Endothelial cell of umbilical vein (primary cell): ENCODE results near the gene CLCNKA. TPM values are rescaled to one million over a fixed set of nuclear protein-coding genes. Genes with fewer than 3 reads are reported as not detected.

Experiments used
- BruUV-seq: library from RNA; stranded (reverse); fragments of 400-500 nt; replicated peaks from 2 replicates; lab custom pipeline; 2021; lab: Mats Ljungman, UMichigan
- CTCF ChIA-PET: fragments of 300-600, 350-600 bp; sonication (Branson Sonifier 250); formaldehyde crosslinking; loops from one replicate; lab custom pipeline; 2021; ENCODE audit warnings: antibody characterized with exemption, inconsistent platforms; lab: Charles Lee
- POLR2A ChIA-PET: fragments of 300-600, 350-600 bp; sonication (Branson Sonifier 250); formaldehyde crosslinking; loops from one replicate; lab custom pipeline; 2021; ENCODE audit warnings: antibody characterized with exemption, inconsistent platforms; lab: Charles Lee
- DNase-seq: peaks from one replicate; pipeline ENCODE4 v3.0.0-alpha.2; 2011; ENCODE audit warnings: low read depth, low spot score
- FAIRE-seq: peaks from 2 replicates; lab custom pipeline; 2011; peaks lifted over from hg19 to GRCh38; lab: Jason Lieb, UNC
- H2AFZ ChIP-seq: 2 replicates; pipeline ENCODE4 v1.6.0; 2012; ENCODE audit warnings: low read depth, low read length, control low read depth, inconsistent platforms
- H3K27ac ChIP-seq: 2 replicates; pipeline ENCODE4 v1.5.1; 2011; ENCODE audit warnings: low read depth, mild to moderate bottlenecking, control low read depth, low read length, moderate library complexity; ENCODE audit not compliant: insufficient read depth
- H3K27me3 ChIP-seq, 2 experiments: 2 replicates each; pipeline versions ENCODE4 v1.6.0 to v1.6.1; 2011; ENCODE audit warnings: low read length in 2 of 2, mixed read lengths in 1 of 2; ENCODE audit not compliant: control insufficient read depth in 2 of 2, insufficient read depth in 2 of 2
- H3K36me3 ChIP-seq, 2 experiments: 2 replicates in 1 of 2; 3 replicates in 1 of 2; pipeline ENCODE4 v1.5.1; 2011; ENCODE audit warnings: low read length in 2 of 2, mild to moderate bottlenecking in 1 of 2, moderate library complexity in 1 of 2; ENCODE audit not compliant: control insufficient read depth in 2 of 2, insufficient read depth in 2 of 2; ENCODE audit errors: extremely low read depth in 1 of 2
- H3K4me1 ChIP-seq: 3 replicates; pipeline ENCODE4 v1.5.1; 2011; ENCODE audit warnings: mild to moderate bottlenecking, low read length; ENCODE audit not compliant: control insufficient read depth, insufficient read depth; ENCODE audit errors: extremely low read depth
- H3K4me2 ChIP-seq: 2 replicates; pipeline ENCODE4 v1.6.1; 2011; ENCODE audit warnings: low read length, control low read depth, mixed read lengths; ENCODE audit not compliant: insufficient read depth
- H3K4me3 ChIP-seq, 3 experiments: fragments of 200-600 bp in 1 of 3; sonication (generic), shearing (Covaris generic) in 1 of 3; replicated peaks in 1 of 3; 2 replicates each; pipeline ENCODE4 v1.5.1; 2011 to 2016; ENCODE audit warnings: control low read depth in 3 of 3, low read length in 3 of 3, mild to moderate bottlenecking in 2 of 3, inconsistent platforms in 1 of 3, low read depth in 1 of 3, moderate library complexity in 1 of 3; ENCODE audit not compliant: insufficient read depth in 1 of 3
- H3K79me2 ChIP-seq: 2 replicates; pipeline ENCODE4 v1.6.0; 2012; ENCODE audit warnings: low read length, inconsistent platforms; ENCODE audit not compliant: control insufficient read depth, insufficient read depth
- H3K9ac ChIP-seq: replicated peaks from 2 replicates; pipeline ENCODE3; 2011; ENCODE audit warnings: low read length, control low read depth; ENCODE audit not compliant: insufficient read depth; ENCODE audit errors: extremely low read depth
- H3K9me1 ChIP-seq: replicated peaks from 3 replicates; pipeline ENCODE4 v1.6.0; 2011; ENCODE audit warnings: mild to moderate bottlenecking, low read length; ENCODE audit not compliant: control insufficient read depth, insufficient read depth; ENCODE audit errors: extremely low read depth
- H3K9me3 ChIP-seq: replicated peaks from 2 replicates; pipeline ENCODE4 v1.5.1; 2012; ENCODE audit warnings: low read length, inconsistent platforms; ENCODE audit not compliant: control insufficient read depth, insufficient read depth
- H4K20me1 ChIP-seq: replicated peaks from 2 replicates; pipeline ENCODE3; 2011; ENCODE audit warnings: mild to moderate bottlenecking, low read length; ENCODE audit not compliant: control insufficient read depth, insufficient read depth; ENCODE audit errors: extremely low read depth
- CTCF ChIP-seq, 2 donors: IDR thresholded peaks; 1 replicate in 1 of 2; 2 replicates in 1 of 2; pipeline ENCODE4 v1.5.1; 2011; ENCODE audit warnings: low read length in 2 of 2, mild to moderate bottlenecking in 2 of 2, moderate library complexity in 2 of 2, control low read depth in 1 of 2, inconsistent platforms in 1 of 2, low read depth in 1 of 2; ENCODE audit not compliant: insufficient read depth in 1 of 2; ENCODE audit errors: extremely low read depth in 1 of 2
- EZH2 ChIP-seq: IDR thresholded peaks from 2 replicates; pipeline ENCODE4 v1.6.1; 2012; ENCODE audit warnings: borderline replicate concordance, low read depth, mild to moderate bottlenecking, moderate library complexity, low read length, inconsistent platforms; ENCODE audit not compliant: severe bottlenecking
- FOS ChIP-seq: IDR thresholded peaks from 2 replicates; pipeline ENCODE4 v1.6.1; 2011; ENCODE audit warnings: mild to moderate bottlenecking, low read length, moderate library complexity, borderline replicate concordance; ENCODE audit not compliant: insufficient read depth
- GATA2 ChIP-seq: IDR thresholded peaks from 2 replicates; pipeline ENCODE4 v1.7.0; 2011; ENCODE audit warnings: low read depth, mild to moderate bottlenecking, moderate library complexity, mixed read lengths, low read length; ENCODE audit not compliant: insufficient read length, insufficient read depth
- JUN ChIP-seq: IDR thresholded peaks from 2 replicates; pipeline ENCODE4 v1.6.1; 2011; ENCODE audit warnings: borderline replicate concordance, low read depth; ENCODE audit not compliant: insufficient read length, insufficient read depth
- MAX ChIP-seq: IDR thresholded peaks from 2 replicates; pipeline ENCODE4 v1.6.1; 2011; ENCODE audit not compliant: insufficient read depth, insufficient read length
- MYC ChIP-seq: IDR thresholded peaks from one replicate; pipeline ENCODE4 v1.6.1; 2011; ENCODE audit warnings: mild to moderate bottlenecking, low read depth, low read length
- POLR2A ChIP-seq: IDR thresholded peaks from 2 replicates; pipeline ENCODE4 v1.6.1; 2012; ENCODE audit warnings: low read depth, mild to moderate bottlenecking, control low read depth, low read length
- POLR2AphosphoS5 ChIP-seq: IDR thresholded peaks from 2 replicates; pipeline ENCODE4 v1.6.1; 2012; ENCODE audit warnings: low read depth, mild to moderate bottlenecking, control low read depth, low read length, moderate library complexity; ENCODE audit not compliant: insufficient read depth
- dilution Hi-C: fragments of 300-500 bp; cut with MboI; formaldehyde crosslinking; loops from one replicate; pipeline ENCODE4 v1.15.0; 2019; ENCODE audit warnings: low sequenced_read_pairs; ENCODE audit not compliant: extremely low pct_ligation_motif_present
- intact Hi-C: fragments of 100-400 bp; cut with micrococcal nuclease; formaldehyde crosslinking; loops from one replicate; pipeline ENCODE4 v1.10.0; 2022
- polyA plus RNA-seq, 4 experiments: library from polyadenylated mRNA; depleted of rRNA in 3 of 4; stranded (reverse) in 3 of 4; unstranded in 1 of 4; fragments of >200 nt; gene quantifications; 2 replicates each; pipeline versions ENCODE4 v1.2.1 to v1.2.3, GENCODE V29; 2011 to 2012; ENCODE audit warnings: missing spikeins in 1 of 4
- total RNA-seq: library from RNA; stranded (reverse); gene quantifications from 2 replicates; pipeline ENCODE4 v1.2.3, GENCODE V29; 2021

CLCNKA gene
- total and polyA plus RNA-seq, 2 donors (not counting 3 experiments of a cell fraction or from before 2014, with no cell fraction given): not detected

- Histone ChIP-seq H3K4me3 (no peak overlapping the region), H3K9me3 (no peaks in the 10 kb centered on the region), H3K4me2 (no peak overlapping the region), H2AFZ (no peak overlapping the region), H3K9me1 (no peaks in the 10 kb centered on the region), H3K4me1 (no peaks in the 10 kb centered on the region), H3K9ac (no peak overlapping the region), H3K27ac (no peak overlapping the region), H3K27me3 (no peaks in the 10 kb centered on the region), H4K20me1 (no peaks in the 10 kb centered on the region), H3K36me3 (no peaks in the 10 kb centered on the region), H3K79me2 (no peaks in the 10 kb centered on the region)
- CTCF ChIA-PET: no interaction called here
- BruUV-seq: no TSS peak
- intact Hi-C loops: no loop called here
- dilution Hi-C loops: no loop called here
- DNase-seq (no peak), FAIRE-seq (no peak)
- POLR2A ChIA-PET: no interaction called here
- no peak for TF ChIP-seq FOS
- no peak for TF ChIP-seq CTCF (IDR thresholded peaks at IDR 0.05; ENCODE audit: extremely low read depth in 1 of 2, insufficient read depth in 1 of 2, low read depth in 1 of 2, low read length in 2 of 2)
- no peak for TF ChIP-seq EZH2
- TF ChIP-seq JUN: no peak
- no peak for TF ChIP-seq GATA2
- no peak for TF ChIP-seq POLR2AphosphoS5
- no peak for TF ChIP-seq POLR2A
- no peak for TF ChIP-seq MAX
- no peak for TF ChIP-seq MYC
These were observed 29.7 kb upstream of the CLCNKA start for GRCh38 chr1:15992187-15992553.
